Lower lobe of right lung (tissue), 2 donors: ENCODE results near the gene SLC1A2. TPM values are rescaled to one million over a fixed set of nuclear protein-coding genes. Genes with fewer than 3 reads are reported as not detected.

Experiments
- ATAC-seq, 2 donors: fragments of 200-7000 bp; cut with Tn5 transposase; one replicate each; pipeline ENCODE4 v1.9.1; 2020 to 2022; ENCODE audit warnings: mild to moderate bottlenecking in 2 of 2, moderate library complexity in 2 of 2
- DNase-seq: peaks from one replicate; pipeline ENCODE4 v3.0.0-alpha.2; 2020
- H3K27ac ChIP-seq: fragments of 200-600 bp; one replicate; pipeline ENCODE4 v1.8.0; 2022
- H3K27me3 ChIP-seq: fragments of 200-600 bp; one replicate; pipeline ENCODE4 v1.8.0; 2022; ENCODE audit warnings: low read depth
- H3K36me3 ChIP-seq: fragments of 200-600 bp; one replicate; pipeline ENCODE4 v1.8.0; 2022; ENCODE audit warnings: mild to moderate bottlenecking
- H3K4me1 ChIP-seq: fragments of 200-600 bp; one replicate; pipeline ENCODE4 v1.8.0; 2022
- H3K4me3 ChIP-seq: fragments of 200-600 bp; one replicate; pipeline ENCODE4 v1.8.0; 2022; ENCODE audit warnings: mild to moderate bottlenecking
- H3K9me3 ChIP-seq: fragments of 200-600 bp; one replicate; pipeline ENCODE4 v1.8.0; 2022
- CTCF ChIP-seq: fragments of 200-600 bp; IDR thresholded peaks from one replicate; pipeline ENCODE4 v1.8.0; 2022; ENCODE audit warnings: antibody characterized with exemption, mild to moderate bottlenecking
- intact Hi-C: fragments of 100-400 bp; cut with DNase I; formaldehyde crosslinking; loops from one replicate; pipeline ENCODE4 v1.11.0; 2022
- total RNA-seq: library from RNA; stranded (reverse); fragmentation: NEBNext Ultra II Directional; extraction: Animal tissue kit (Norgen Biotek cat#: 25700); gene quantifications from one replicate; pipeline ENCODE4 v1.2.1, GENCODE V29; 2021
- donor health status: DM: no; HTN: yes; CAD: no; lungs with severe emphysema.

Gene SLC1A2
- total RNA-seq, 1 donor from 2014 or later: 3.4 TPM

GRCh38 chr11:35235157-35235468, 184.2 kb downstream of the SLC1A2 start:
- intact Hi-C loops: no loop called here
- peaks cover 37% of the 10 kb centered on the region for H3K4me1 ChIP-seq
- TF ChIP-seq CTCF: no peak
- no peak overlapping the region for H3K27ac ChIP-seq
- DNase-seq (no peak), ATAC-seq (no peak)
- peaks cover 12% of the 10 kb centered on the region for H3K36me3 ChIP-seq
- H3K4me3 ChIP-seq: no peak overlapping the region
- no peaks in the 10 kb centered on the region for H3K27me3 ChIP-seq
- H3K9me3 ChIP-seq: peaks cover 4% of the 10 kb centered on the region

- H3K4me3 ChIP-seq: no peak overlapping the region
- peaks cover 17% of the 10 kb centered on the region for H3K36me3 ChIP-seq
- ATAC-seq (no peak), DNase-seq (no peak)
- peaks cover 4% of the 10 kb centered on the region for H3K9me3 ChIP-seq
- intact Hi-C loops: no loop called here
- no peak overlapping the region for H3K27ac ChIP-seq
- H3K27me3 ChIP-seq: no peaks in the 10 kb centered on the region
- TF ChIP-seq CTCF: no peak
- H3K4me1 ChIP-seq: peaks cover 37% of the 10 kb centered on the region
Observed at GRCh38 chr11:35234460-35235156, 184.8 kb downstream of the SLC1A2 start.

- Histone ChIP-seq H3K27me3 (no peaks in the 10 kb centered on the region), H3K36me3 (peaks cover 27% of the 10 kb centered on the region), H3K4me3 (no peak overlapping the region), H3K27ac (no peak overlapping the region), H3K9me3 (peaks cover 4% of the 10 kb centered on the region), H3K4me1 (peaks cover 44% of the 10 kb centered on the region)
- no peak for TF ChIP-seq CTCF
- ATAC-seq (no peak), DNase-seq (no peak)
- intact Hi-C loops: no loop called here
Observed at GRCh38 chr11:35233518-35233917, 185.8 kb downstream of the SLC1A2 start.

- intact Hi-C loops: no loop called here
- Histone ChIP-seq H3K4me3 (no peak overlapping the region), H3K27me3 (no peaks in the 10 kb centered on the region), H3K36me3 (peaks cover 27% of the 10 kb centered on the region), H3K4me1 (peaks cover 45% of the 10 kb centered on the region), H3K9me3 (peaks cover 4% of the 10 kb centered on the region), H3K27ac (no peak overlapping the region)
- ATAC-seq (no peak), DNase-seq (no peak)
- no peak for TF ChIP-seq CTCF
Observed at GRCh38 chr11:35232891-35233330, 186.4 kb downstream of the SLC1A2 start.

- TF ChIP-seq CTCF: no peak
- Histone ChIP-seq H3K36me3 (peaks cover 36% of the 10 kb centered on the region), H3K9me3 (peaks cover 4% of the 10 kb centered on the region), H3K27ac (no peak overlapping the region), H3K4me3 (no peak overlapping the region), H3K27me3 (no peaks in the 10 kb centered on the region), H3K4me1 (peaks cover 36% of the 10 kb centered on the region)
- intact Hi-C loops: no loop called here
- DNase-seq (no peak), ATAC-seq (peak; percentile 52 to 63)
Observed at GRCh38 chr11:35231076-35231860, 188.1 kb downstream of the SLC1A2 start.
